GM11168 (cell line): ENCODE results near the gene TMEM130.
"Not testable (repeated sequence)": the region's sequence is repeated elsewhere in the genome, so short reads cannot be mapped to it uniquely, and the experiment has no call there.

Experiments used
- in situ Hi-C: fragments of 300-500 bp; cut with MboI; formaldehyde crosslinking; loops from one replicate; pipeline ENCODE4 v1.12.0; 2022; ENCODE audit warnings: low sequenced_read_pairs; ENCODE audit not compliant: unreplicated experiment

TMEM130 gene

DNA sequence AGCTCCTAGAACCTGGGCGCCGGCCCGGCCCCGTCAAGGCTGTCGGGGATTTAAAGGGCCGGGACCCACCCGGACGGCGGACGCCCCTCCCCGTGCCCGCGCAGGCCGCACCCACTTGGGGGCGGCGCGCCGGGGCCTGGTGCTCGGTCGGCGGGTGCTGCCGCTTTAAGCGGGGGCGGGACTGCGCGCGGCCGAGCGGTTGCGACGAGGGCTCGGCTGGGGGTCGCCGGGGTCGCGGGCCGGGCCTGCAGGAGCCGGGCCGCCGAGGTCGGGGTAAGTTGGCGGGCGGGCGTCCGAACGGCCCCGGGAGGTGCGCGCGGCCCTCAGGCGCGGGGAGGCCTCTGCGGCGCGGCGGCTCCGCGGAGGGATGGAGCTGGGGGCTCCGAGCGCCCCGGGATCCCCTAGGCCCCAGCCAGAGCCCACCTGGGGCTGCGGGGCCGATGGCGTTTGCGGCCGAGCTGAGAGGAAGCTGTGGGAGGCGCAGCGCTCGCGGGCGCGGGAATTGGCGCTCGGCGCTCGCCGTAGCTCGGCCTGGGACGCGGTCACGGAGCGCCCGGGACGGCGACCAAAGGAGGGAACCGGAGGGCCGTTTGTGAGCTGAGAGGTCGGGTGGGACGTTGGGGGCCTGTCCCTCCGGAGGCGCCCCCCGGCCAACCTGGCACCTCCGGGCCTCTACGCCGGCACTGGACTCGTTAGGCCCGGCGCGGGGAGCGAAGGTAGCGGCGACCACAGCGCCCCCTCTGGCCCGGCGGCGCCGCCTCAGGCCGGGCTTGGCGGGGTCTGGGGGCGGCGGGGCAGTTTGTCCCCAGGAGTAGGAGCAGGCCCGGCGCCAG is 8.8 kb upstream of the TMEM130 start, which contains the start of gene TRRAP:
TRRAP (plus strand) TSS at position 168 of the 833 bp plus-strand sequence. CDS start 2,619 bp downstream, outside the sequence.
- in situ Hi-C loops: no loop called here

DNA sequence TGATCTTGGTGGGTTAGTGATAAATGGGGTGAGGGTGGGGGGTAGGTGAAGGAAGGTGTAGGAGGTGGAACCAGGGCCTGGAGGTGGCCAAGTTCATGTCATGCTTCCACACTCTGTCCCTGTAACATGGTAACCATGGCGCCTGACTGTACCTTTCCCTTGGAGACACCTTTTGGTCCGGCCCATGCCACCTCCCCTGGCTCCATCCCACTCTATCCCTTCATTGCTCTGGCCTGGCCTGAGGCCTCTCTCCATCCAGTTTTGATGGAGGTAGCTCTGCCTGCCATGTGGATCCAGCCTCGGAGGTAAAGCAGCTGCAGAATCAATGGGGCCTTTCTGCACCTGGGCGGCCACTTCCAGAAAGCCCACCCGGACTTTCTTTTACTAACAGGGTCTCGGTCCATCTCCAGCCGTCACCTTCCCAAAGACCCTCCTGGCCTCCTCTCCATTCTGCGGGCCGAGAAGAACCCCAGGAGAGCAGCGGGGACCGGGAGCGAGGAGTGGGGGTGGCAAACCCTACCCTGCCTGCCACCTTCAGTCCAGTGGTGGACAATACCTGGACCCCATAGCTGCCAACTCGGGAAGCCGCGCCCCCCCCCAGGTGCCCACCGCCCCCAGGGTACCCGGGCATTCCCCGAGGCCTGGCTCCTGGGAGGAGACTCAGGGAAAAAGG is 8.0 kb upstream of the TMEM130 start:
- in situ Hi-C loops: no loop called here

- in situ Hi-C loops: no loop called here
Observed at GRCh38 chr7:98877146-98877545, 7.3 kb upstream of the TMEM130 start.

DNA sequence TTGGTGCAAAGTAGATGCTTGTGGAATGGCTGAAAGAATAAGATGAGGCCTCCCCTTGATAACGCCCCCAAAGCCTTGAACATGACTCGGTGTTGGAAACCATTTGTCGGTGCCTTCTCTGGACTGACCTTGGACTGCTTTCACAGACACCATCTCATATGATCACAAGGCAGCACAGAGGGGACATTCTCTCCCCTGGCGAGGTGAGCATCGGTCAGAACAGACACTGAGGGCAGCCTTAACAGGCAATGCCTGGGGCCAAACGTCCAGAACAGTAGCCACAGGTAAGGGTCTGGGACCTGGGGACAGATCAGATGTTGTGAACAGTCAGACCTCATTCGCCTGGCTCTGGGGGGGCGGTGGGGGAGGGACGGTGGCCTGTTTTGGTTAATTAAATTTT is 5.7 kb upstream of the TMEM130 start:
- in situ Hi-C loops: no loop called here

GRCh38 chr7:98874942-98875341 is 5.1 kb upstream of the TMEM130 start:
- in situ Hi-C loops: no loop called here

- in situ Hi-C loops: not testable (repeated sequence)
Observed at GRCh38 chr7:98873610-98874009, 3.8 kb upstream of the TMEM130 start.

GRCh38 chr7:98872328-98872924 is 2.6 kb upstream of the TMEM130 start:
- in situ Hi-C loops: no loop called here

DNA sequence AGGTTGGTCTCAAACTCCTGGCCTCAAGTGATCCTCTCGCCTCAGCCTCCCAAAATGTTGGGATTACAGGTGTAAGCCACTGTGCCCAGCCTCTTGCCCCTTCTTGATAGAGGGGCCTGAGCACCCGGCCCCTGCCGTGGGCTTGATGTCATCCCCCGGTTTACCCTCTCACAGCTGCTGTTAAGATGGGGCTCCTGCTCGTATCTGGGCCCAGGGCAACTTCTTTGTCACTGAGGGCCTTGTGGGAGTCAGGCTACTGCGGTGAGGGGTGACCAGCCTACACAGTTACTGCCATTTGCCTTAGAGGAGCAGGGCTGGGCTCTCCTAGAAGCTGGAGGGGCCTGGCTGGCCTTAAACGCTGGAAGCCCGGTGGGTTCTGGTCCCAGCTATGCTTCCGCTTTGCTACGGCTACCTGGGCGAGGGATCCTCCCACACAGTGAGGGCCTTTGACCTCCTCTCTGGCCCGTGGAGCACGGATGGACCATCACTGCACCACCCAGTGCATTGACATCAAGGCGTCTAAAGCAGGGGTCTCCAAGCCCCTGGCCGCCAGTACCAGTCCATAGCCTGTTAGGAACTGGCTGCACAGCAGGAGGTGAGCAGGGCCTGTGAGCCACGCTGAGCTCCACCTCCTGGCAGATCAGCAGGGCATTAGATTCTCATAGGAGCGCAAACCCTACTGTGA is 1.1 kb upstream of the TMEM130 start:
- in situ Hi-C loops: no loop called here

DNA sequence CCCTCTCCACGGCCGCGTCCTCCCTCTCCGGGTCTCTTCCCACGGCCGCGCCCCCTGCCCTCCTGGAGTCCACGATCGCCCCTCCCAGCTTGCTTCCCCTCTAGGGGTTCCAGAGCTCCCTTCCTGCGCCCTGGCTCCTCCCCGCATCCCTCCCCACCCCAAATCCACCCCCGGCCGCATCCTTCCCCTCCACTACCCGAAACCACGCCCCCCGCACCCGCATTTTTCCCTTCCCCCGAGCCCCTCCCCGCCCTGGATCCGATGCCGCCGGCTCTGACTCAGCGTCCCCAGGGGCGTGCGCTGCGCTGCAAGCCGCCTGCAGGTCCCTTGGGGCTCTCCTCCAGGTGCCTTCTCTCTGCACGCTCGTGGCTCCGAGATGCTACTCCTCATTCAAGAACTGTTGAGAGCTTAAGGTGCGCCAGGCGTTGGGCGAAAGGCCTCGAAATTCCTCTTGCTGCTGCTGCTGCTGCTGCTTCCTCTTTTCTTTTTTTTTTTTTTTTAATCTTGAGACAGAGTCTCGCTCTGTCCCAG is 372 bp upstream of the TMEM130 start:
- in situ Hi-C loops: no loop called here

GRCh38 chr7:98869027-98869596 is 702 bp downstream of the TMEM130 start:
- in situ Hi-C loops: no loop called here

DNA sequence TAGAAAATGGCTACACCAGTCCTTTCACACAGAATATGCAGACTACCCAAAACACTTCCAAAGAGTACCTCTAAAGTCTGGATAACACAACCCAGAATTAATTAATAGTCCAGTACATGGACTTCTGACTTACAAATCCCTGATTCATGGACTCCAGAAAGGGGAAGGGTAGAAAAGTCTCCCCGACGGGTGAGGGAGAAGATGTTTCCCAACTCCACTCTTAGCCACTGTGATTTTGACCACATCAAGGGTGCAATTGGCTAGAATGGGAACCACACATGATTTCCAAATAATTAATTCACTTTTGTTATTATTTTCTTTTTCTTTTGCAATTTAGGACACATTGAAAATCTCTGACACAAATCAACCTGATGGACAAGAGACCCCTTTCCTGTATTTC is 1.4 kb downstream of the TMEM130 start:
- in situ Hi-C loops: no loop called here

GRCh38 chr7:98866765-98867164 is 3.0 kb downstream of the TMEM130 start:
- in situ Hi-C loops: no loop called here

GRCh38 chr7:98866351-98866750 is 3.5 kb downstream of the TMEM130 start:
- in situ Hi-C loops: no loop called here

- in situ Hi-C loops: no loop called here
Observed at GRCh38 chr7:98864731-98865453, 4.9 kb downstream of the TMEM130 start.

- in situ Hi-C loops: no loop called here
Observed at GRCh38 chr7:98863601-98864000, 6.2 kb downstream of the TMEM130 start.

DNA sequence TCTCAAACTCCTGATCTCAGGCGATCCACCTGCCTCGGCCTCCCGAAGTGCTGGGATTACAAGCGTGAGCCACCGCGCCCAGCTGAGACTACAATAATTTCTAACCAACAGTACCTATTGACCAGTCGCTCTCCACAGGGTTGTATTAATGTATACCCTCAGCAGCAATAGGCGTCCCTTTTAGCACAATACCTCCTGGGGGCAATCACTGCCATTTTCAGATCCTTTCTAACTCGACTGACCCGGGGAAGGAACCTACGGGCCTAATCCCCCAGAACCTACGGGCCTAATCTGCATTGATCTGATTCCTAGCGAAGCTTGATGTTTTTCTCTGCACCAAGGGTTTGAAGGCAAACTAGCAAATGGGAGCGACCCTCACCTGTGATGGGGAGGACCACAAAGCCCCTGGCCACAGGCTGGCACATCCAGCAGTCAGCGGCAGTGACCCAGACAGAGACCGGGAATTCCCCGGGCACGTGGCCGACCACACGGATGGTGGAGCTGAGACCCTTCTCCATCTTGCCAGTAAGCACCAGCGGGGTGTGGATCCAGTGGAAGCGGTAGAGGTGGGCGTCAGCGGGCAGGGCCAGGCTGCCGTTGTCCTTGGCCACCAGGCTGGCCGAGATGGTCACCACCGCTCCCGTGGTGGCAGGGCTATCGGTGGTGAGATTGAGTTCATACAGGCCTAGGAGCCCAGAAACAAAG is 6.9 kb downstream of the TMEM130 start:
- in situ Hi-C loops: no loop called here

DNA sequence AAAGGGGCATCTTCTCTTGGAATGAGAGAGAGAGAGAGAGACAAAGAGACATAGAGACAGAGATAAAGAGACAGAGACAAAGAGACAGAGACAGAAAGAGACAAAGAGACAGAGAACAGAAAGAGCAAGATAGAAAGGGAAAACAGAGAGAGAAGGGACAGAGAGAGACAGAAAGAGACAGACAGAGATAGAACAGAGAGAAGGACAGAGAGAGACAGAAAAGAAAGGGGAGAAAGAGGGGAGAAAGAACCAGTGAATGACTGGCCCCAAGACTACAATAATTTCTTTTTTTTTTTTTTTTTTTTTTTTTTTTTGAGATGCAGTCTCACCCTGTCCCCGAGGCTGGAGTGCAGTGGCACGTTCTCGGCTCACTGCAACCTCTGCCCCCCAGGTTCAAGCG is 7.6 kb downstream of the TMEM130 start:
- in situ Hi-C loops: no loop called here

DNA sequence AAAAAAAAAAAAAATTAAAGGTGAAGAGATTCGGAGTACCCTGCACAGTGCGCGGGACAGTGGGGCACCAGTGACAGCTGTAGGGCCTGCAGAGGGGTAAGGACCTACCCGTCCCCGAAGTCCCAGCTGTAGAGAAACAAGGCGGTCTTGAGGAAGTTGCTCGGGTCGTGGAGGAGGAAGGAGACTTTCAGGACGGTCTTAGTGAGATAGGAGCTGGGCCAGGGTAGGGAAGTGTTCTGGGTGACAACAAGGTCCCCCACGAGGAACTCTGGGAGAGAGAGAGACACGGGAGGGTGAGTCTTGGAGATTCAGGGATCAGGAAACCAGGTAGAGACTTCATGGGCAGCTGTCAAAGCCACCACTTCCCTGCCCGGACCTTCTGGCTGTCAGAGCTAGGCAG is 9.7 kb downstream of the TMEM130 start:
- in situ Hi-C loops: no loop called here
